LNCAP (cell line): ENCODE results near the gene MEDAG.

Experiments used
- CTCF ChIP-seq: fragments of 450-650 bp; IDR thresholded peaks from 2 replicates; pipeline ENCODE4 v1.5.1; 2017; ENCODE audit warnings: mild to moderate bottlenecking

Gene MEDAG

DNA sequence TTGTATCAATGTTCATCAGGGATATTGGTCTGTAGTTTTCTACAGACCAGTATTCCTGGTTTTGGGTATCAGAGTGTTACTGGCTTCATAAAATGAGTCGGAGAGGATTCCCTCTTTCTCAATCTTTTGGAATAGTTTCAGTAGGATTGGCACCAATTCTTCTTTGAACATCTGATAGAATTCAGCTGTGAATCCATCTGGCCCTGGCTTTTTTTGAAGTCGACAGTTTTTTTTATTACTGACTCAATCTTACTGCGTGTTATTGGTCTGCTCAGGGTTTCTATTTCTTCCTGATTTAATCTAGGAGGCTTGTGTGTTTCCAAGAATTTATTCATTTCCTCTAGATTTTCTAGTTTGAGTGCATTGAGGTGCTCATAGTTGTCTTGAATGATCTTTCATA is 37.8 kb downstream of the MEDAG start:
- TF ChIP-seq CTCF = no peak

GRCh38 chr13:30957258-30957943 is 51.3 kb downstream of the MEDAG start:
- no peak for TF ChIP-seq CTCF

- no peak for TF ChIP-seq CTCF
These were observed 53.6 kb downstream of the MEDAG start for GRCh38 chr13:30959678-30960077.

GRCh38 chr13:30963791-30964190 is 57.7 kb downstream of the MEDAG start:
- TF ChIP-seq CTCF = no peak

GRCh38 chr13:30965380-30965779 is 59.3 kb downstream of the MEDAG start:
- TF ChIP-seq CTCF = no peak

GRCh38 chr13:30966101-30966500 is 60.0 kb downstream of the MEDAG start:
- TF ChIP-seq CTCF = no peak

DNA sequence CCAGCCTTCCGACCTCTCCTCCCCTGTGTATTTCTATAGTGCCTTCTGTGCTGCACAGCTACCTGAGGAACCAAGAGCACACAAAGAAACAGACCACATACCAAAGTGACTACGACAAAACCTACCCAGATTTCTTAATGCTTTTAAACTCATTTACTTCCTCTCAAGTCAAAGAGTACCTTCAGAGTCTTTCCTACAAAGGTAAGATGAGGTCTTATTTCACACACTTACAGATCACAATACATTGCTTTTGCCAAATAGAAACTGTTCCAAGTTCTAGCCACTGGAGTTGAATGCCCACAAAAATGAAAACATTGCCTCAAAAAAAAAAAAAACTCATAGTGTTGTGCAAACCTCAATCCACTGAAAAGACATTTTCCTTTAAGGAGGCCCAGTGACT is 62.8 kb downstream of the MEDAG start:
- TF ChIP-seq CTCF = no peak

- TF ChIP-seq CTCF = no peak
These were observed 65.5 kb downstream of the MEDAG start for GRCh38 chr13:30971575-30971974.
